ENCODE data around the gene C10orf71. TPM values are rescaled to one million over a fixed set of nuclear protein-coding genes. Genes with fewer than 3 reads are reported as not detected.

Gene C10orf71
- total RNA-seq, 3 donors from 2014 or later, result not detected

GRCh38 chr10:49360271-49361177, 61.6 kb downstream of the C10orf71 start:
- Histone ChIP-seq H3K27me3 (peaks cover 0 to 4% of the 10 kb centered on the region in 2 donors), H3K9me3 (peaks cover 0 to 5% of the 10 kb centered on the region in 2 donors), H3K4me1 (no peaks in the 10 kb centered on the region), H3K36me3 (no peaks in the 10 kb centered on the region), H3K4me3 (no peak overlapping the region), H3K27ac (peak overlapping the region in 1 of 2 donors; percentile 12)
- TF ChIP-seq POLR2AphosphoS5 (IDR thresholded peaks at IDR 0.05), result no peak
- TF ChIP-seq POLR2A (IDR thresholded peaks at IDR 0.05), result no peak
- no peak for TF ChIP-seq CTCF (IDR thresholded peaks at IDR 0.05)
- DNase-seq (ENCODE audit: low spot score in 2 of 2), result no peak
- intact Hi-C loops (cut with DNase I; ENCODE audit: low total_unique reads), result no loop called here

- Histone ChIP-seq H3K4me1 (no peaks in the 10 kb centered on the region), H3K36me3 (no peaks in the 10 kb centered on the region), H3K27me3 (peaks cover 0 to 4% of the 10 kb centered on the region in 2 donors), H3K27ac (no peak overlapping the region), H3K4me3 (no peak overlapping the region), H3K9me3 (peaks cover 0 to 5% of the 10 kb centered on the region in 2 donors)
- TF ChIP-seq CTCF (IDR thresholded peaks at IDR 0.05) (no peak), POLR2AphosphoS5 (IDR thresholded peaks at IDR 0.05) (no peak), POLR2A (IDR thresholded peaks at IDR 0.05) (no peak)
- no peak for DNase-seq (ENCODE audit: low spot score in 2 of 2)
- intact Hi-C loops (cut with DNase I; ENCODE audit: low total_unique reads), result no loop called here
Observed at GRCh38 chr10:49361178-49361554, 62.2 kb downstream of the C10orf71 start.

GRCh38 chr10:49361735-49362568, 63.0 kb downstream of the C10orf71 start:
- TF ChIP-seq POLR2AphosphoS5 (IDR thresholded peaks at IDR 0.05), result no peak
- TF ChIP-seq POLR2A (IDR thresholded peaks at IDR 0.05), result no peak
- no peak for TF ChIP-seq CTCF (IDR thresholded peaks at IDR 0.05)
- Histone ChIP-seq H3K36me3 (no peaks in the 10 kb centered on the region), H3K27me3 (peaks cover 0 to 4% of the 10 kb centered on the region in 2 donors), H3K4me1 (no peaks in the 10 kb centered on the region), H3K4me3 (no peak overlapping the region), H3K27ac (no peak overlapping the region), H3K9me3 (peaks cover 0 to 5% of the 10 kb centered on the region in 2 donors)
- intact Hi-C loops (cut with DNase I; ENCODE audit: low total_unique reads), result no loop called here
- DNase-seq (ENCODE audit: low spot score in 2 of 2), result no peak

- peaks cover 0 to 5% of the 10 kb centered on the region in 2 donors for H3K9me3 ChIP-seq
- H3K36me3 ChIP-seq, result no peaks in the 10 kb centered on the region
- H3K4me1 ChIP-seq, result no peaks in the 10 kb centered on the region
- no peak overlapping the region for H3K27ac ChIP-seq
- no peak for DNase-seq (ENCODE audit: low spot score in 2 of 2)
- TF ChIP-seq POLR2A (IDR thresholded peaks at IDR 0.05), result no peak
- TF ChIP-seq POLR2AphosphoS5 (IDR thresholded peaks at IDR 0.05), result no peak
- TF ChIP-seq CTCF (IDR thresholded peaks at IDR 0.05), result no peak
- H3K27me3 ChIP-seq, result peaks cover 0 to 4% of the 10 kb centered on the region in 2 donors
- H3K4me3 ChIP-seq, result no peak overlapping the region
- intact Hi-C loops (cut with DNase I; ENCODE audit: low total_unique reads), result no loop called here
Observed at GRCh38 chr10:49362596-49363260, 63.8 kb downstream of the C10orf71 start.

Data from breast epithelium (tissue), 4 donors.